Nephron progenitor cell (in vitro differentiated cells): ENCODE measurements around the gene ANKS1B.

Source experiments
- DNase-seq: peaks from one replicate; pipeline ENCODE4 v3.0.0; 2021
- H3K27ac Mint-ChIP-seq: 2 replicates; pipeline ENCODE4 v1.8.0; 2021; ENCODE audit warnings: mild to moderate bottlenecking, moderate library complexity, mixed read lengths
- H3K27me3 Mint-ChIP-seq: 2 replicates; pipeline ENCODE4 v1.8.0; 2021; ENCODE audit warnings: mild to moderate bottlenecking, low read depth, mixed read lengths; ENCODE audit not compliant: poor library complexity
- H3K36me3 Mint-ChIP-seq: 2 replicates; pipeline ENCODE4 v1.8.0; 2021; ENCODE audit warnings: low read depth, mixed read lengths
- H3K4me1 Mint-ChIP-seq: 2 replicates; pipeline ENCODE4 v1.8.0; 2021; ENCODE audit warnings: mixed read lengths
- H3K4me3 Mint-ChIP-seq: 2 replicates; pipeline ENCODE4 v1.8.0; 2021; ENCODE audit warnings: mild to moderate bottlenecking, moderate library complexity, mixed read lengths
- H3K9me3 Mint-ChIP-seq: 2 replicates; pipeline ENCODE4 v1.8.0; 2021; ENCODE audit warnings: mild to moderate bottlenecking, moderate library complexity, mixed read lengths
- CTCF ChIP-seq: fragments of 200-600 bp; sonication (generic); IDR thresholded peaks from 2 replicates; pipeline ENCODE4 v1.5.0; 2021; ENCODE audit warnings: antibody characterized with exemption

The ANKS1B gene

GRCh38 chr12:99879439-99879838 is 105.3 kb downstream of the ANKS1B start:
- DNase-seq = no peak
- Mint-ChIP-seq H3K27me3 (peaks cover 6% of the 10 kb centered on the region), H3K27ac (no peak overlapping the region), H3K36me3 (no peaks in the 10 kb centered on the region), H3K9me3 (no peaks in the 10 kb centered on the region), H3K4me1 (no peaks in the 10 kb centered on the region), H3K4me3 (no peak overlapping the region)
- no peak for TF ChIP-seq CTCF

- Mint-ChIP-seq H3K4me3 (no peak overlapping the region), H3K27me3 (peaks cover under 1% of the 10 kb centered on the region), H3K36me3 (no peaks in the 10 kb centered on the region), H3K4me1 (no peaks in the 10 kb centered on the region), H3K27ac (no peak overlapping the region), H3K9me3 (no peaks in the 10 kb centered on the region)
- no peak for TF ChIP-seq CTCF
- no peak for DNase-seq
These were observed 109.7 kb downstream of the ANKS1B start for GRCh38 chr12:99875081-99875480.

GRCh38 chr12:99870085-99870484 is 114.7 kb downstream of the ANKS1B start:
- H3K27ac Mint-ChIP-seq = no peak overlapping the region
- no peak for TF ChIP-seq CTCF
- H3K9me3 Mint-ChIP-seq = no peaks in the 10 kb centered on the region
- no peaks in the 10 kb centered on the region for H3K4me1 Mint-ChIP-seq
- H3K4me3 Mint-ChIP-seq = no peak overlapping the region
- no peak for DNase-seq
- H3K27me3 Mint-ChIP-seq = peaks cover 6% of the 10 kb centered on the region
- no peaks in the 10 kb centered on the region for H3K36me3 Mint-ChIP-seq

- Mint-ChIP-seq H3K27ac (no peak overlapping the region), H3K4me3 (no peak overlapping the region), H3K9me3 (no peaks in the 10 kb centered on the region), H3K4me1 (no peaks in the 10 kb centered on the region), H3K27me3 (peaks cover 3% of the 10 kb centered on the region), H3K36me3 (no peaks in the 10 kb centered on the region)
- no peak for TF ChIP-seq CTCF
- DNase-seq = no peak
These were observed 123.0 kb downstream of the ANKS1B start for GRCh38 chr12:99861731-99862130.

GRCh38 chr12:99859126-99859525 is 125.6 kb downstream of the ANKS1B start:
- no peak for TF ChIP-seq CTCF
- no peak overlapping the region for H3K4me3 Mint-ChIP-seq
- H3K4me1 Mint-ChIP-seq = no peaks in the 10 kb centered on the region
- no peak overlapping the region for H3K27ac Mint-ChIP-seq
- no peaks in the 10 kb centered on the region for H3K36me3 Mint-ChIP-seq
- H3K9me3 Mint-ChIP-seq = no peaks in the 10 kb centered on the region
- H3K27me3 Mint-ChIP-seq = peaks cover 3% of the 10 kb centered on the region
- DNase-seq = no peak

GRCh38 chr12:99852666-99853065 is 132.1 kb downstream of the ANKS1B start:
- no peaks in the 10 kb centered on the region for H3K9me3 Mint-ChIP-seq
- H3K27me3 Mint-ChIP-seq = peaks cover 2% of the 10 kb centered on the region
- no peak for DNase-seq
- H3K27ac Mint-ChIP-seq = no peak overlapping the region
- TF ChIP-seq CTCF = no peak
- no peak overlapping the region for H3K4me3 Mint-ChIP-seq
- H3K4me1 Mint-ChIP-seq = peaks cover 6% of the 10 kb centered on the region
- no peaks in the 10 kb centered on the region for H3K36me3 Mint-ChIP-seq
